SK-N-SH (cell line): ENCODE measurements around the gene SLC13A1. TPM values are rescaled to one million over a fixed set of nuclear protein-coding genes. Genes with fewer than 3 reads are reported as not detected.

ENCODE experiments used
- CTCF ChIA-PET: fragments of 300-600, 350-600 bp; formaldehyde crosslinking; extraction: SDS; loops from one replicate; lab custom pipeline; 2021; lab: Yijun Ruan, JAX
- POLR2A ChIA-PET: fragments of 350-600 bp; sonication (Branson Sonifier 250); formaldehyde crosslinking; extraction: SDS; loops from one replicate; lab custom pipeline; 2020; ENCODE audit warnings: antibody characterized with exemption, inconsistent platforms; lab: Yijun Ruan, JAX
- DNase-seq: peaks from one replicate; pipeline ENCODE4 v3.0.0; 2012
- H2AFZ ChIP-seq: fragments of 200-600 bp; sonication (generic); 2 replicates; pipeline ENCODE4 v1.8.1; 2016; ENCODE audit warnings: antibody characterized with exemption, mild to moderate bottlenecking, low read depth
- H3F3A ChIP-seq: fragments of 200-600 bp; sonication (generic); replicated peaks from 2 replicates; pipeline ENCODE3; 2016; ENCODE audit warnings: antibody characterized with exemption, mild to moderate bottlenecking; ENCODE audit not compliant: insufficient read depth
- H3K27ac ChIP-seq, 2 experiments: fragments of 200-500 bp in 1 of 2; fragments of 200-600 bp in 1 of 2; sonication (Bioruptor generic) in 1 of 2; sonication (generic), shearing (Covaris generic) in 1 of 2; 2 replicates each; pipeline versions ENCODE4 v1.5.1 to v1.6.1; 2014 to 2016; ENCODE audit warnings: low read depth in 2 of 2, inconsistent platforms in 1 of 2, low read length in 1 of 2, mild to moderate bottlenecking in 1 of 2, mixed read lengths in 1 of 2
- H3K27me3 ChIP-seq: fragments of 200-600 bp; sonication (generic), shearing (Covaris generic); 2 replicates; pipeline ENCODE4 v1.6.1; 2016; ENCODE audit warnings: mixed run types; ENCODE audit not compliant: insufficient read depth
- H3K36me3 ChIP-seq, 2 experiments: fragments of 200-500 bp in 1 of 2; fragments of 200-600 bp in 1 of 2; sonication (Bioruptor generic) in 1 of 2; sonication (generic) in 1 of 2; replicated peaks in 1 of 2; 2 replicates each; pipeline versions ENCODE3 to v1.5.1; 2014 to 2016; ENCODE audit warnings: low read length in 1 of 2, mild to moderate bottlenecking in 1 of 2; ENCODE audit not compliant: insufficient read depth in 2 of 2, control insufficient read depth in 1 of 2
- H3K4me1 ChIP-seq, 2 experiments: fragments of 200-500 bp in 1 of 2; fragments of 200-600 bp in 1 of 2; sonication (Bioruptor generic) in 1 of 2; sonication (generic), shearing (Covaris generic) in 1 of 2; 2 replicates each; pipeline versions ENCODE4 v1.5.1 to v1.6.1; 2014 to 2016; ENCODE audit warnings: low read depth in 1 of 2, low read length in 1 of 2, mixed run types in 1 of 2; ENCODE audit not compliant: insufficient read depth in 2 of 2, control insufficient read depth in 1 of 2
- H3K4me2 ChIP-seq: fragments of 200-600 bp; sonication (generic), shearing (Covaris generic); 2 replicates; pipeline ENCODE4 v1.6.1; 2017; ENCODE audit warnings: mixed run types
- H3K4me3 ChIP-seq, 2 experiments: fragments of 200-500 bp in 1 of 2; fragments of 200-600 bp in 1 of 2; sonication (Bioruptor generic) in 1 of 2; sonication (generic), shearing (Covaris generic) in 1 of 2; 2 replicates each; pipeline versions ENCODE4 v1.5.1 to v1.8.1; 2014 to 2016; ENCODE audit warnings: low read depth in 2 of 2, inconsistent platforms in 1 of 2, low read length in 1 of 2, mild to moderate bottlenecking in 1 of 2, mixed read lengths in 1 of 2, moderate library complexity in 1 of 2
- H3K79me2 ChIP-seq: fragments of 200-600 bp; sonication (generic); 2 replicates; pipeline ENCODE4 v1.8.1; 2017; ENCODE audit warnings: mild to moderate bottlenecking; ENCODE audit not compliant: insufficient read depth
- H3K9ac ChIP-seq: fragments of 200-600 bp; sonication (generic); 2 replicates; pipeline ENCODE4 v1.6.1; 2017; ENCODE audit warnings: mixed run types
- H3K9me2 ChIP-seq: fragments of 200-600 bp; sonication (generic); 2 replicates; pipeline ENCODE4 v1.6.1; 2017; ENCODE audit warnings: mixed run types
- H3K9me3 ChIP-seq: fragments of 200-600 bp; sonication (generic); 2 replicates; pipeline ENCODE4 v1.6.1; 2017; ENCODE audit warnings: mixed run types, mild to moderate bottlenecking, moderate library complexity
- H4K20me1 ChIP-seq: fragments of 200-600 bp; sonication (generic); 2 replicates; pipeline ENCODE4 v1.6.1; 2017; ENCODE audit warnings: mild to moderate bottlenecking, mixed run types; ENCODE audit not compliant: insufficient read depth
- CHD2 ChIP-seq: fragments of 150-350 bp; IDR thresholded peaks from 2 replicates; pipeline ENCODE4 v1.6.1; 2018; ENCODE audit warnings: low read length; ENCODE audit not compliant: partially characterized antibody
- ELF1 ChIP-seq: IDR thresholded peaks from 2 replicates; pipeline ENCODE4 v1.4.0; 2012
- EP300 ChIP-seq, 2 experiments: IDR thresholded peaks; 2 replicates each; pipeline versions ENCODE4 v1.4.0 to v1.6.1; 2012; ENCODE audit warnings: borderline replicate concordance in 1 of 2, low read depth in 1 of 2, low read length in 1 of 2
- FOXM1 ChIP-seq: IDR thresholded peaks from 2 replicates; pipeline ENCODE4 v1.4.0; 2012; ENCODE audit warnings: low read depth, mild to moderate bottlenecking
- GATA2 ChIP-seq: sonication (generic); formaldehyde crosslinking; IDR thresholded peaks from 2 replicates; pipeline ENCODE4 v1.5.0; 2020; ENCODE audit warnings: mild to moderate bottlenecking, missing genetic modification reagents
- JUND ChIP-seq: IDR thresholded peaks from 2 replicates; pipeline ENCODE4 v1.4.0; 2012
- PBX3 ChIP-seq: IDR thresholded peaks from 2 replicates; pipeline ENCODE4; 2012
- POLR2AphosphoS5 ChIP-seq: IDR thresholded peaks from 2 replicates; pipeline ENCODE4 v1.6.1; 2012; ENCODE audit warnings: low read depth, low read length
- RAD21 ChIP-seq: IDR thresholded peaks from 2 replicates; pipeline ENCODE4 v1.6.1; 2012; ENCODE audit warnings: mild to moderate bottlenecking, low read length
- RCOR1 ChIP-seq: fragments of 150-350 bp; IDR thresholded peaks from 2 replicates; pipeline ENCODE4 v1.6.1; 2017; ENCODE audit warnings: antibody characterized with exemption, low read length
- RFX5 ChIP-seq: IDR thresholded peaks from 2 replicates; pipeline ENCODE4 v1.6.1; 2012; ENCODE audit warnings: mild to moderate bottlenecking, improper control_type of control experiment, low read length
- RXRA ChIP-seq: IDR thresholded peaks from 2 replicates; pipeline ENCODE4 v1.4.0; 2012; ENCODE audit warnings: low read depth, mild to moderate bottlenecking, borderline replicate concordance
- SMC3 ChIP-seq: IDR thresholded peaks from 2 replicates; pipeline ENCODE4 v1.6.1; 2012; ENCODE audit warnings: low read depth, low read length, improper control_type of control experiment
- TAF1 ChIP-seq: IDR thresholded peaks from 2 replicates; pipeline ENCODE4 v1.6.1; 2012; ENCODE audit warnings: low read depth, mild to moderate bottlenecking, low read length, moderate library complexity, borderline replicate concordance
- TCF12 ChIP-seq: IDR thresholded peaks from 2 replicates; pipeline ENCODE4 v1.4.0; 2012
- TEAD4 ChIP-seq: IDR thresholded peaks from 2 replicates; pipeline ENCODE4 v1.4.0; 2012; ENCODE audit warnings: mild to moderate bottlenecking, borderline replicate concordance; ENCODE audit not compliant: insufficient read depth
- USF2 ChIP-seq: fragments of 150-350 bp; IDR thresholded peaks from 2 replicates; pipeline ENCODE4 v1.6.1; 2017; ENCODE audit warnings: antibody characterized with exemption, low read length, low read depth, borderline replicate concordance
- WGBS: methylation state at CpG from one replicate; pipeline ENCODE4 v1.1.6; 2017; ENCODE audit warnings: low lambda C conversion rate; 5-methylcytosine and 5-hydroxymethylcytosine counted together
- polyA plus RNA-seq, 3 experiments: library from polyadenylated mRNA; depleted of rRNA; stranded (reverse); fragments of >200 nt; gene quantifications; 2 replicates each; pipeline ENCODE4 v1.2.3, GENCODE V29; 2012

SLC13A1 gene
- polyA plus RNA-seq, 1 of the 3 experiments (the other 2 are of a cell fraction): not detected

GRCh38 chr7:123190109-123190831 lies 9.5 kb downstream of the SLC13A1 start:
- no peak for DNase-seq
- POLR2A ChIA-PET: no interaction called here
- H2AFZ ChIP-seq: no peak overlapping the region
- TF ChIP-seq TCF12: no peak
- TF ChIP-seq GATA2: no peak
- TF ChIP-seq CHD2: no peak
- no peak for TF ChIP-seq USF2
- TF ChIP-seq TAF1: no peak
- no peak for TF ChIP-seq TEAD4
- no peak for TF ChIP-seq POLR2AphosphoS5
- TF ChIP-seq, all 33 proteins: peak for 0
- Histone ChIP-seq H3K4me2 (no peak overlapping the region), H3K27me3 (no peaks in the 10 kb centered on the region), H3K4me1 (no peaks in the 10 kb centered on the region), H3K4me3 (no peak overlapping the region), H3F3A (no peaks in the 10 kb centered on the region), H3K27ac (no peak overlapping the region), H3K9me2 (no peaks in the 10 kb centered on the region), H4K20me1 (no peaks in the 10 kb centered on the region), H3K9me3 (no peaks in the 10 kb centered on the region), H3K36me3 (no peaks in the 10 kb centered on the region), H3K9ac (no peak overlapping the region), H3K79me2 (no peaks in the 10 kb centered on the region)
- CTCF ChIA-PET: interaction anchor here (0.7 to 2.1 kb wide), 5 partner anchors 11 to 177 kb away, joined by 3 to 5 read pairs (median 4); no protein-coding TSS in a partner anchor
- 6% methylated on average over 2 of the region's 2 CpGs for WGBS

GRCh38 chr7:123185756-123186155 lies 14.0 kb downstream of the SLC13A1 start:
- no peak overlapping the region for H3K27ac ChIP-seq
- no peaks in the 10 kb centered on the region for H3K36me3 ChIP-seq
- H3K9me2 ChIP-seq: no peaks in the 10 kb centered on the region
- no peak overlapping the region for H3K4me3 ChIP-seq
- H3K4me2 ChIP-seq: no peak overlapping the region
- DNase-seq: no peak
- no peaks in the 10 kb centered on the region for H3K4me1 ChIP-seq
- H3K27me3 ChIP-seq: no peaks in the 10 kb centered on the region
- H4K20me1 ChIP-seq: no peaks in the 10 kb centered on the region
- H3K9me3 ChIP-seq: no peaks in the 10 kb centered on the region
- no peak overlapping the region for H2AFZ ChIP-seq
- 2% methylated on average over 3 of the region's 3 CpGs for WGBS
- no peaks in the 10 kb centered on the region for H3F3A ChIP-seq
- H3K79me2 ChIP-seq: no peaks in the 10 kb centered on the region
- CTCF ChIA-PET: no interaction called here
- POLR2A ChIA-PET: no interaction called here
- no peak for TF ChIP-seq RFX5
- TF ChIP-seq, all 33 proteins: peak for 0
- H3K9ac ChIP-seq: no peak overlapping the region

GRCh38 chr7:123184271-123184670 lies 15.5 kb downstream of the SLC13A1 start:
- CTCF ChIA-PET: no interaction called here
- H3K4me2 ChIP-seq: no peak overlapping the region
- no peak for DNase-seq
- H2AFZ ChIP-seq: no peak overlapping the region
- POLR2A ChIA-PET: no interaction called here
- H3K79me2 ChIP-seq: no peaks in the 10 kb centered on the region
- H3K9me3 ChIP-seq: no peaks in the 10 kb centered on the region
- H3K4me1 ChIP-seq: no peaks in the 10 kb centered on the region
- no peaks in the 10 kb centered on the region for H3K27me3 ChIP-seq
- TF ChIP-seq PBX3: no peak
- TF ChIP-seq RXRA: no peak
- no peak for TF ChIP-seq FOXM1
- no peak for TF ChIP-seq RFX5
- no peak for TF ChIP-seq EP300 (IDR thresholded peaks at IDR 0.05; ENCODE audit: borderline replicate concordance in 1 of 2, low read depth in 1 of 2, low read length in 1 of 2)
- no peak for TF ChIP-seq USF2
- no peak for TF ChIP-seq RCOR1
- TF ChIP-seq SMC3: no peak
- no peak for TF ChIP-seq TCF12
- TF ChIP-seq GATA2: no peak
- no peak for TF ChIP-seq RAD21
- TF ChIP-seq POLR2AphosphoS5: no peak
- no peak for TF ChIP-seq JUND
- no peak for TF ChIP-seq ELF1
- H3K27ac ChIP-seq: no peak overlapping the region
- H4K20me1 ChIP-seq: no peaks in the 10 kb centered on the region
- no peaks in the 10 kb centered on the region for H3K36me3 ChIP-seq
- no peaks in the 10 kb centered on the region for H3K9me2 ChIP-seq
- H3K9ac ChIP-seq: no peak overlapping the region
- no peaks in the 10 kb centered on the region for H3F3A ChIP-seq
- no peak overlapping the region for H3K4me3 ChIP-seq
